ENCODE data around the gene PSMC1. TPM values are rescaled to one million over a fixed set of nuclear protein-coding genes. Genes with fewer than 3 reads are reported as not detected.

Gene PSMC1
- total and polyA plus RNA-seq, 8 donors, result 14.5 to 247 (median 96.1) TPM

DNA sequence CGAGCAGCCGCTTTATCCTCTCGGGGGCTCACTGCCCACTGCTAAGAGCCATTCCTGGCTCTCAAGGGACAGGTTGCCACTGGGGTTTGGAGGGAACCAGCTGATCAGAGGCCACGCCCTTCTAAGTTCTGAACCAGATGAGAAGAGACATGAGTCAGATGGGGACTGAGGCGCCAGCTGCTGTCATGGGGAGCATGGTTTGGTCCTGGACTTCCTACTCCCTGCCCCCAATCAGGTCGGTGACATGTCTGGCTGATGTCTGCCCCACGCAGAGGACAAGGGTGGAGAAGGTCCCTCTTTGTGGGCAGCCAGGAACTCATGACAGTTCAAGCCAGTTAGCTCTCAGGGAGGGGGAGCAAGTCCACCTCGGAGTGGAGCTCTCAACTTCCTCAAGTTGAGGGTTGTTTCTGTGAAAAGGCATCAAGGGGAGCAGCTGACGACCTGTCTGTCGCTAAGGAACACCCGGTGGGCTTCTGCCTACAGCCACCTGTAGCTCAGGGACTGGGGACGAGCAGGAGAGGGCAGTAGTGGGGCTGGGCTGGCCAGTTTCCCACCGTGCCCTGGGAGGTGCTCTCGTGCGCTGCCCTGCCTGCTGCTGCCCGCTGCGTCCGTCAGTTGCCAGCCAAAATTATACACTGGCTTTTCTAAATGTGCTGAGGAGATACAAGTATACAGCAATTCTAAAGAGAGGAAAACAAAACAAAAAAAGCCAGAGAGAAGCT, 20.5 kb downstream of the PSMC1 start:
- intact Hi-C loops (cut with DNase I; ENCODE audit: low total_unique reads), result no loop called here
- H3K9me3 ChIP-seq, result no peaks in the 10 kb centered on the region
- H3K27ac ChIP-seq, result no peak overlapping the region
- H3K36me3 ChIP-seq, result peaks cover 42 to 94% (median 87%) of the 10 kb centered on the region in 4 donors
- DNase-seq, result no peak
- 76 to 85% (median 81%) methylated on average over 17 to 18 of the region's 18 CpGs for WGBS, 5 donors
- peaks cover 0 to 21% (median 2%) of the 10 kb centered on the region in 4 donors for H3K4me1 ChIP-seq
- no peaks in the 10 kb centered on the region for H3K27me3 ChIP-seq
- no peak overlapping the region for H3K4me3 ChIP-seq
- TF ChIP-seq EP300 (IDR thresholded peaks at IDR 0.05), result no peak
- no peak for TF ChIP-seq POLR2A (IDR thresholded peaks at IDR 0.05)
- TF ChIP-seq, protein P1, sequence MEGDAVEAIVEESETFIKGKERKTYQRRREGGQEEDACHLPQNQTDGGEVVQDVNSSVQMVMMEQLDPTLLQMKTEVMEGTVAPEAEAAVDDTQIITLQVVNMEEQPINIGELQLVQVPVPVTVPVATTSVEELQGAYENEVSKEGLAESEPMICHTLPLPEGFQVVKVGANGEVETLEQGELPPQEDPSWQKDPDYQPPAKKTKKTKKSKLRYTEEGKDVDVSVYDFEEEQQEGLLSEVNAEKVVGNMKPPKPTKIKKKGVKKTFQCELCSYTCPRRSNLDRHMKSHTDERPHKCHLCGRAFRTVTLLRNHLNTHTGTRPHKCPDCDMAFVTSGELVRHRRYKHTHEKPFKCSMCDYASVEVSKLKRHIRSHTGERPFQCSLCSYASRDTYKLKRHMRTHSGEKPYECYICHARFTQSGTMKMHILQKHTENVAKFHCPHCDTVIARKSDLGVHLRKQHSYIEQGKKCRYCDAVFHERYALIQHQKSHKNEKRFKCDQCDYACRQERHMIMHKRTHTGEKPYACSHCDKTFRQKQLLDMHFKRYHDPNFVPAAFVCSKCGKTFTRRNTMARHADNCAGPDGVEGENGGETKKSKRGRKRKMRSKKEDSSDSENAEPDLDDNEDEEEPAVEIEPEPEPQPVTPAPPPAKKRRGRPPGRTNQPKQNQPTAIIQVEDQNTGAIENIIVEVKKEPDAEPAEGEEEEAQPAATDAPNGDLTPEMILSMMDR (IDR thresholded peaks at IDR 0.05), result no peak
- TF ChIP-seq POLR2AphosphoS5 (IDR thresholded peaks at IDR 0.05), result no peak

DNA sequence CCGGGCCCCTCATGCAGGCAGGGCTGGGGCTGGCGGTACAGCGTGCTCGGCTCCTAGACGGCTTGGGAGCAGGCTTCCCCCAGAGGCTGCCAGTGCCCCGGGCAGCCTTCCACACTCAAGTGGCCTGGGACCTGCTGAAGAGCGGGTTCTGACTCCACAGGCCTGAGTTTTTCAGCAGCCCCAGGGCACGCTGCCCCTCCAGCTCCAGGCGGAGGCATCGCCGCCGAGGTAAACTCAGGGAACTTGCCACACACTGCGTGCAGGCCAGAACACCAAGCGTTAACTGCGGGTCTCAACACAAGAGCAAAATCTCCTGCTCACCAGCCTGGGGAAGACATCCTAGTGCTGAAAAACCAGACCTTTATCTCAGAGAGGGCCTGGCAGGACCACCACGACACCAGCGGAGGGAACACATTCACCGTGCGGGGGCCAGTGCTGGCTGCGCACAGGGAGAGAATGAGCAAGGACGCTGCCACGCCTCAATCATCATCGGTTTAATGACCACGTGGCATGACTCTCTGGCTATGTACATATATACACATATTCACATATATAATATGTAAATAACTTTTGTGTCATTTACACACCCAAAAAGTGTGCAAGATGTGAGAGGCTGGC, 21.3 kb downstream of the PSMC1 start:
- intact Hi-C loops (cut with DNase I; ENCODE audit: low total_unique reads), result no loop called here
- H3K27me3 ChIP-seq, result no peaks in the 10 kb centered on the region
- H3K27ac ChIP-seq, result no peak overlapping the region
- no peak for DNase-seq
- 84 to 94% (median 91%) methylated on average over 17 to 24 of the region's 24 CpGs for whole genome bisulfite sequencing, 5 donors
- peaks cover 0 to 21% (median 2%) of the 10 kb centered on the region in 4 donors for H3K4me1 ChIP-seq
- H3K36me3 ChIP-seq, result peaks cover 36 to 96% (median 83%) of the 10 kb centered on the region in 4 donors
- no peak overlapping the region for H3K4me3 ChIP-seq
- TF ChIP-seq EP300 (IDR thresholded peaks at IDR 0.05) (no peak), POLR2A (IDR thresholded peaks at IDR 0.05) (no peak), POLR2AphosphoS5 (IDR thresholded peaks at IDR 0.05) (no peak)
- TF ChIP-seq, protein P1 (IDR thresholded peaks at IDR 0.05), result no peak
- no peaks in the 10 kb centered on the region for H3K9me3 ChIP-seq

DNA sequence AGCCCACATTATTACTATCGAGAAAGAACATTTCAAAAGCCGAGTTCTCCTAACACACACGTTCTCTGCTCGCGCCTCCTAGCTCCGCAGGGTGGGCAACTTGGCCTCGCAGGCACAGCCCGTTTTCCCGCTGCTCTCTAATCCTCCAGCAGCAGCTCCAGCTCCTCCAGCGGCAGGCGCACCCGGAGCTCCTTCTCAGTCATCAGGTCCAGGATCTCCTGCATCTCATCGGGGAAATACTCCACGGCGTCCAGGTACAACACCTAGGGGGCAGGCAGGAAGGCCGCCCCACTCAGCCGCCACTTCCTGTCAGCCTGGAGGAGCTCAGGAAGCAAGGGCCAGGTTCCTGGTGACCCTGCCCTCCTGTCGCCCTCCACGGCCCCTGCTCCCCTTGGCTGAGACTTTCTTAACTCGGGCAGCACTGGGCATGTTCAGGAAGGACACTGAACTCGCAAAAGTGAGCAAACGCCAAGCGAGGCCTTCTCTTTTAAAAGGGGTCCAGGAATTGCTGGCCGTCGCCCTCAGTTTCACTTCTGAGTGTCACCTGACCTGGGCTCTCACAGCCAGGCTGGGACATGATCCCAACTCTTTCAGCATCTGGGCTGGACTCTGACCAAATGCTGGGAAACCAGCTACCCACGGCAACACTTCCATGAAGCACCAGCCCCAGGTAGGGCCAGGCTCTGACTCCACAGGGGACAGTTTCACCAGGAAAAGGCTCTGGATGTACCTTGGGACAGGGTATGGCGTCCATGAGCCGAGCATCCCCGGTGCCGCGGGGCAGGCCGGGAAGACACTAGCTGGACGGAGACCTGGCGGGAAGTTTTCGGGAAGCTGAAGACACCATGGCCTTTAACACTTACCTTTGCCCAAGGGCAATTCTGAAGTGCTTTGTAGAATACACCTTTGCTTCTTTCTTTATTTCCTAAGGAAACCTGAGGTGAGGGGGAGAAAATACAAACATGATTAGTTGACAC, 22.1 kb downstream of the PSMC1 start:
- Histone ChIP-seq H3K4me3 (no peak overlapping the region), H3K9me3 (no peaks in the 10 kb centered on the region), H3K36me3 (peaks cover 31 to 96% (median 83%) of the 10 kb centered on the region in 4 donors), H3K27me3 (no peaks in the 10 kb centered on the region), H3K4me1 (peaks cover 0 to 16% (median 2%) of the 10 kb centered on the region in 4 donors), H3K27ac (no peak overlapping the region)
- no peak for DNase-seq
- 90 to 94% (median 93%) methylated on average over 32 to 35 of the region's 35 CpGs for WGBS, 5 donors
- intact Hi-C loops (cut with DNase I; ENCODE audit: low total_unique reads), result no loop called here
- TF ChIP-seq POLR2A (IDR thresholded peaks at IDR 0.05) (no peak), POLR2AphosphoS5 (IDR thresholded peaks at IDR 0.05) (no peak), EP300 (IDR thresholded peaks at IDR 0.05) (no peak)
- TF ChIP-seq, protein P1 (IDR thresholded peaks at IDR 0.05), result no peak

DNA sequence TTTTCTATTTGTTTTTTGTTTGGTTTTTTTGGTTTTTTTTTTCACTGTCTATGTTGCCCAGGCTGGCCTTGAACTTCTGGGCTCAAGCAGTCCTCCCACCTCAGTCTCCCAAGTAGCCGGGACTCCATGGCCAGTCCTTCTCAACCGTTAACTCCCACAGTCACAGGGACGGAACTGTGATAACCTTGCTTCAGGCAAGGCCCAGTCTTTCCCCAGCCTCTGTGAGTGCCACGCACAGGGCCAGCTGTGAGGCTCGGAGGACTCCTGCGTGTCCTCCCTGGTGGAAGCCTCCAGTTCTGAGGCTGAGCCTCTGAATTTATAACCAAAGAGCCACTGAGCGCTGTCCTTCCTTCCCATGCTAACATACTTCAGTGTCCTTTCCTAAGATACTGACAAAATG, 23.7 kb downstream of the PSMC1 start:
- no peak overlapping the region for H3K4me3 ChIP-seq
- no peaks in the 10 kb centered on the region for H3K9me3 ChIP-seq
- peaks cover 24 to 96% (median 87%) of the 10 kb centered on the region in 4 donors for H3K36me3 ChIP-seq
- WGBS, 5 donors, result 90 to 98% (median 95%) methylated on average over 7 of the region's 7 CpGs
- H3K4me1 ChIP-seq, result peaks cover 0 to 9% (median 0%) of the 10 kb centered on the region in 4 donors
- TF ChIP-seq, protein P1 (IDR thresholded peaks at IDR 0.05), result no peak
- TF ChIP-seq POLR2AphosphoS5 (IDR thresholded peaks at IDR 0.05), result no peak
- TF ChIP-seq POLR2A (IDR thresholded peaks at IDR 0.05), result no peak
- no peak for TF ChIP-seq EP300 (IDR thresholded peaks at IDR 0.05)
- DNase-seq, result no peak
- intact Hi-C loops (cut with DNase I; ENCODE audit: low total_unique reads), result no loop called here
- no peaks in the 10 kb centered on the region for H3K27me3 ChIP-seq
- H3K27ac ChIP-seq, result no peak overlapping the region

Data from stomach (tissue), 9 donors.